ENCODE measurements around the gene AMD1. TPM values are rescaled to one million over a fixed set of nuclear protein-coding genes. Genes with fewer than 3 reads are reported as not detected.

The AMD1 gene
- total and polyA plus RNA-seq, 10 of the 15 experiments (the other 5 are each of a cell fraction or from before 2014, with no cell fraction given): 58.2 to 116 (median 79.3) TPM

DNA sequence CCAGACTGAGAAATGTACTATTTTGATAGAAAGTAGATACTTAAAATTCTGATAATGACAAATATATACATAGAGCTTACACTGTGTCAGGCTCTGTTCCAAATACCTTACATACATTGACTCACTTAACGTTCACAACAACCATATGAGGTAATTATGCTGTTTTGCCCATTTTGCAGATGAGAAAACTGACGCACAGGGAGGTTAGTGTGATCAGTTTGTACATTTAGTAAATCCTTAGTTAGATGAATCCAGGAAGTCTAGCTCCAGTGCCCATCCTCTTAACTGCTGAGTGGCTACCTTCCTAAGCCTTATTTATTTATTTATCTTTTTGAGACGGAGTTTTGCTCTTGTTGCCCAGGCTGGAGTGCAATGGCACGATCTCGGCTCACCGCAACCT is 60.6 kb downstream of the AMD1 start:
- CTCF ChIA-PET: interaction anchor here (0.6 to 1.5 kb wide), 2 partner anchors 8 to 245 kb away, joined by 3 to 4 read pairs; no protein-coding TSS in a partner anchor
- TF ChIP-seq CHD2 (IDR thresholded peaks at IDR 0.05; ENCODE audit: borderline replicate concordance, low read depth, low read length) (no peak), SPI1 (IDR thresholded peaks at IDR 0.05; ENCODE audit: borderline replicate concordance, insufficient read depth, low read depth, low read length) (no peak), RB1 (IDR thresholded peaks at IDR 0.05; ENCODE audit: borderline replicate concordance) (no peak), MXI1 (IDR thresholded peaks at IDR 0.05; ENCODE audit: low read depth, low read length) (no peak), MTA2 (IDR thresholded peaks at IDR 0.05; ENCODE audit: low read depth) (no peak), SMAD1 (IDR thresholded peaks at IDR 0.05; ENCODE audit: low read depth, partially characterized antibody) (no peak), ESRRA (IDR thresholded peaks at IDR 0.05; ENCODE audit: low read length) (no peak), HDGF (IDR thresholded peaks at IDR 0.05) (no peak)
- TF ChIP-seq, protein P1, sequence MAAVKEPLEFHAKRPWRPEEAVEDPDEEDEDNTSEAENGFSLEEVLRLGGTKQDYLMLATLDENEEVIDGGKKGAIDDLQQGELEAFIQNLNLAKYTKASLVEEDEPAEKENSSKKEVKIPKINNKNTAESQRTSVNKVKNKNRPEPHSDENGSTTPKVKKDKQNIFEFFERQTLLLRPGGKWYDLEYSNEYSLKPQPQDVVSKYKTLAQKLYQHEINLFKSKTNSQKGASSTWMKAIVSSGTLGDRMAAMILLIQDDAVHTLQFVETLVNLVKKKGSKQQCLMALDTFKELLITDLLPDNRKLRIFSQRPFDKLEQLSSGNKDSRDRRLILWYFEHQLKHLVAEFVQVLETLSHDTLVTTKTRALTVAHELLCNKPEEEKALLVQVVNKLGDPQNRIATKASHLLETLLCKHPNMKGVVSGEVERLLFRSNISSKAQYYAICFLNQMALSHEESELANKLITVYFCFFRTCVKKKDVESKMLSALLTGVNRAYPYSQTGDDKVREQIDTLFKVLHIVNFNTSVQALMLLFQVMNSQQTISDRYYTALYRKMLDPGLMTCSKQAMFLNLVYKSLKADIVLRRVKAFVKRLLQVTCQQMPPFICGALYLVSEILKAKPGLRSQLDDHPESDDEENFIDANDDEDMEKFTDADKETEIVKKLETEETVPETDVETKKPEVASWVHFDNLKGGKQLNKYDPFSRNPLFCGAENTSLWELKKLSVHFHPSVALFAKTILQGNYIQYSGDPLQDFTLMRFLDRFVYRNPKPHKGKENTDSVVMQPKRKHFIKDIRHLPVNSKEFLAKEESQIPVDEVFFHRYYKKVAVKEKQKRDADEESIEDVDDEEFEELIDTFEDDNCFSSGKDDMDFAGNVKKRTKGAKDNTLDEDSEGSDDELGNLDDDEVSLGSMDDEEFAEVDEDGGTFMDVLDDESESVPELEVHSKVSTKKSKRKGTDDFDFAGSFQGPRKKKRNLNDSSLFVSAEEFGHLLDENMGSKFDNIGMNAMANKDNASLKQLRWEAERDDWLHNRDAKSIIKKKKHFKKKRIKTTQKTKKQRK (IDR thresholded peaks at IDR 0.05; ENCODE audit: low read depth, low read length): no peak
- TF ChIP-seq, protein P2, sequence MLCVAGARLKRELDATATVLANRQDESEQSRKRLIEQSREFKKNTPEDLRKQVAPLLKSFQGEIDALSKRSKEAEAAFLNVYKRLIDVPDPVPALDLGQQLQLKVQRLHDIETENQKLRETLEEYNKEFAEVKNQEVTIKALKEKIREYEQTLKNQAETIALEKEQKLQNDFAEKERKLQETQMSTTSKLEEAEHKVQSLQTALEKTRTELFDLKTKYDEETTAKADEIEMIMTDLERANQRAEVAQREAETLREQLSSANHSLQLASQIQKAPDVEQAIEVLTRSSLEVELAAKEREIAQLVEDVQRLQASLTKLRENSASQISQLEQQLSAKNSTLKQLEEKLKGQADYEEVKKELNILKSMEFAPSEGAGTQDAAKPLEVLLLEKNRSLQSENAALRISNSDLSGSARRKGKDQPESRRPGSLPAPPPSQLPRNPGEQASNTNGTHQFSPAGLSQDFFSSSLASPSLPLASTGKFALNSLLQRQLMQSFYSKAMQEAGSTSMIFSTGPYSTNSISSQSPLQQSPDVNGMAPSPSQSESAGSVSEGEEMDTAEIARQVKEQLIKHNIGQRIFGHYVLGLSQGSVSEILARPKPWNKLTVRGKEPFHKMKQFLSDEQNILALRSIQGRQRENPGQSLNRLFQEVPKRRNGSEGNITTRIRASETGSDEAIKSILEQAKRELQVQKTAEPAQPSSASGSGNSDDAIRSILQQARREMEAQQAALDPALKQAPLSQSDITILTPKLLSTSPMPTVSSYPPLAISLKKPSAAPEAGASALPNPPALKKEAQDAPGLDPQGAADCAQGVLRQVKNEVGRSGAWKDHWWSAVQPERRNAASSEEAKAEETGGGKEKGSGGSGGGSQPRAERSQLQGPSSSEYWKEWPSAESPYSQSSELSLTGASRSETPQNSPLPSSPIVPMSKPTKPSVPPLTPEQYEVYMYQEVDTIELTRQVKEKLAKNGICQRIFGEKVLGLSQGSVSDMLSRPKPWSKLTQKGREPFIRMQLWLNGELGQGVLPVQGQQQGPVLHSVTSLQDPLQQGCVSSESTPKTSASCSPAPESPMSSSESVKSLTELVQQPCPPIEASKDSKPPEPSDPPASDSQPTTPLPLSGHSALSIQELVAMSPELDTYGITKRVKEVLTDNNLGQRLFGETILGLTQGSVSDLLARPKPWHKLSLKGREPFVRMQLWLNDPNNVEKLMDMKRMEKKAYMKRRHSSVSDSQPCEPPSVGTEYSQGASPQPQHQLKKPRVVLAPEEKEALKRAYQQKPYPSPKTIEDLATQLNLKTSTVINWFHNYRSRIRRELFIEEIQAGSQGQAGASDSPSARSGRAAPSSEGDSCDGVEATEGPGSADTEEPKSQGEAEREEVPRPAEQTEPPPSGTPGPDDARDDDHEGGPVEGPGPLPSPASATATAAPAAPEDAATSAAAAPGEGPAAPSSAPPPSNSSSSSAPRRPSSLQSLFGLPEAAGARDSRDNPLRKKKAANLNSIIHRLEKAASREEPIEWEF (IDR thresholded peaks at IDR 0.05; ENCODE audit: insufficient replicate concordance, low read depth, low read length): no peak
- TF ChIP-seq, protein P3, sequence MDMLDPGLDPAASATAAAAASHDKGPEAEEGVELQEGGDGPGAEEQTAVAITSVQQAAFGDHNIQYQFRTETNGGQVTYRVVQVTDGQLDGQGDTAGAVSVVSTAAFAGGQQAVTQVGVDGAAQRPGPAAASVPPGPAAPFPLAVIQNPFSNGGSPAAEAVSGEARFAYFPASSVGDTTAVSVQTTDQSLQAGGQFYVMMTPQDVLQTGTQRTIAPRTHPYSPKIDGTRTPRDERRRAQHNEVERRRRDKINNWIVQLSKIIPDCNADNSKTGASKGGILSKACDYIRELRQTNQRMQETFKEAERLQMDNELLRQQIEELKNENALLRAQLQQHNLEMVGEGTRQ (IDR thresholded peaks at IDR 0.05; ENCODE audit: borderline replicate concordance, low read depth, low read length): no peak
- TF ChIP-seq, protein P4, sequence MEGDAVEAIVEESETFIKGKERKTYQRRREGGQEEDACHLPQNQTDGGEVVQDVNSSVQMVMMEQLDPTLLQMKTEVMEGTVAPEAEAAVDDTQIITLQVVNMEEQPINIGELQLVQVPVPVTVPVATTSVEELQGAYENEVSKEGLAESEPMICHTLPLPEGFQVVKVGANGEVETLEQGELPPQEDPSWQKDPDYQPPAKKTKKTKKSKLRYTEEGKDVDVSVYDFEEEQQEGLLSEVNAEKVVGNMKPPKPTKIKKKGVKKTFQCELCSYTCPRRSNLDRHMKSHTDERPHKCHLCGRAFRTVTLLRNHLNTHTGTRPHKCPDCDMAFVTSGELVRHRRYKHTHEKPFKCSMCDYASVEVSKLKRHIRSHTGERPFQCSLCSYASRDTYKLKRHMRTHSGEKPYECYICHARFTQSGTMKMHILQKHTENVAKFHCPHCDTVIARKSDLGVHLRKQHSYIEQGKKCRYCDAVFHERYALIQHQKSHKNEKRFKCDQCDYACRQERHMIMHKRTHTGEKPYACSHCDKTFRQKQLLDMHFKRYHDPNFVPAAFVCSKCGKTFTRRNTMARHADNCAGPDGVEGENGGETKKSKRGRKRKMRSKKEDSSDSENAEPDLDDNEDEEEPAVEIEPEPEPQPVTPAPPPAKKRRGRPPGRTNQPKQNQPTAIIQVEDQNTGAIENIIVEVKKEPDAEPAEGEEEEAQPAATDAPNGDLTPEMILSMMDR (IDR thresholded peaks at IDR 0.05 in 2 of 3, conservative IDR thresholded peaks at IDR 0.05 in 1 of 3; ENCODE audit: control insufficient read depth in 2 of 3, extremely low read depth in 1 of 3, insufficient read depth in 1 of 3, low read depth in 3 of 3, low read length in 3 of 3): no peak

More for the DNA sequence above, 60.6 kb downstream of the AMD1 start:
- H3K36me3 ChIP-seq (ENCODE audit: control insufficient read depth in 2 of 2, insufficient read depth in 2 of 2, low read length in 1 of 2): no peaks in the 10 kb centered on the region
- 97% methylated on average over 6 of the region's 6 CpGs for WGBS (ENCODE audit: insufficient coverage, insufficient replicate concordance, low lambda C conversion rate, missing lambda C conversion rate)
- H2AFZ ChIP-seq (ENCODE audit: control insufficient read depth, low read depth, low read length): no peak overlapping the region
- DNase-seq (ENCODE audit: low read depth, low spot score) (no peak), ATAC-seq (no peak), FAIRE-seq (no peak)
- in situ Hi-C loops (cut with MboI) (no loop called here), intact Hi-C loops (cut with micrococcal nuclease; ENCODE audit: unreplicated experiment) (no loop called here)
- no peak overlapping the region for H3K27ac ChIP-seq (ENCODE audit: control insufficient read depth, insufficient read depth)
- no peak overlapping the region for H3K9ac ChIP-seq (ENCODE audit: control insufficient read depth, insufficient read depth, low read length)
- no peaks in the 10 kb centered on the region for H3K4me1 ChIP-seq (ENCODE audit: control insufficient read depth, insufficient read depth, low read length)
- H3K4me3 ChIP-seq: no peak overlapping the region
- no peaks in the 10 kb centered on the region for H3K79me2 ChIP-seq (ENCODE audit: control insufficient read depth, insufficient read depth, low read length)
- POLR2A ChIA-PET: no interaction called here
- SMC1A ChIA-PET (ENCODE audit: uncharacterized antibody, unreplicated experiment): no interaction called here
- no peaks in the 10 kb centered on the region for H4K20me1 ChIP-seq (ENCODE audit: control insufficient read depth, insufficient read depth)
- RAD21 ChIA-PET (ENCODE audit: unreplicated experiment): no interaction called here
- no TSS peak for BruUV-seq (replicated peaks)
- H3K4me2 ChIP-seq (ENCODE audit: control insufficient read depth, insufficient read depth): no peak overlapping the region
- no peaks in the 10 kb centered on the region for H3K9me3 ChIP-seq (replicated peaks; ENCODE audit: control insufficient read depth, insufficient read depth, low read length)
- H3K27me3 ChIP-seq (replicated peaks in 1 of 2; ENCODE audit: control insufficient read depth in 2 of 2, insufficient read depth in 2 of 2, low read length in 1 of 2): no peaks in the 10 kb centered on the region

Data from GM12878 (cell line).